Upper lobe of left lung (tissue), 6 donors: ENCODE measurements around the gene C2orf76. TPM values are rescaled to one million over a fixed set of nuclear protein-coding genes. Genes with fewer than 3 reads are reported as not detected.

Source experiments
- ATAC-seq, 2 donors: fragments of 200-7000 bp; cut with Tn5 transposase; one replicate each; pipeline ENCODE4 v1.9.1; 2022; ENCODE audit warnings: mild to moderate bottlenecking in 2 of 2, moderate library complexity in 2 of 2; ENCODE audit not compliant: low FRiP score in 2 of 2
- DNase-seq, 2 donors: peaks; one replicate each; pipeline ENCODE4 v3.0.0-alpha.2; 2019 to 2020
- H3K27ac ChIP-seq, 4 donors: fragments of 200-600 bp; sonication (generic); one replicate each; pipeline ENCODE4 v1.5.1; 2016 to 2019
- H3K27me3 ChIP-seq, 4 donors: fragments of 200-600 bp; sonication (generic); one replicate each; pipeline ENCODE4 v1.5.1; 2017 to 2019
- H3K36me3 ChIP-seq, 4 donors: fragments of 200-600 bp; sonication (generic); one replicate each; pipeline ENCODE4 v1.5.1; 2016 to 2019
- H3K4me1 ChIP-seq, 4 donors: fragments of 200-600 bp; sonication (generic); one replicate each; pipeline ENCODE4 v1.5.1; 2018 to 2019
- H3K4me3 ChIP-seq, 4 donors: fragments of 200-600 bp; sonication (generic); one replicate each; pipeline ENCODE4 v1.5.1; 2017 to 2019; ENCODE audit warnings: mild to moderate bottlenecking in 2 of 4, moderate library complexity in 1 of 4
- H3K9me3 ChIP-seq, 4 donors: fragments of 200-600 bp; sonication (generic); one replicate each; pipeline ENCODE4 v1.5.1; 2018 to 2019
- EP300 ChIP-seq, 4 donors: sonication (generic); formaldehyde crosslinking; IDR thresholded peaks; one replicate each; pipeline ENCODE4 v1.5.1; 2017; ENCODE audit warnings: antibody characterized with exemption in 4 of 4, control low read depth in 2 of 4
- POLR2A ChIP-seq, 4 donors: fragments of 450-650 bp; IDR thresholded peaks; one replicate each; pipeline ENCODE4 v1.5.1; 2016 to 2017; ENCODE audit warnings: antibody characterized with exemption in 4 of 4, mild to moderate bottlenecking in 2 of 4
- POLR2AphosphoS5 ChIP-seq, 2 donors: sonication (generic); formaldehyde crosslinking; IDR thresholded peaks; one replicate each; pipeline ENCODE4 v1.5.1; 2017; ENCODE audit warnings: antibody characterized with exemption in 2 of 2
- WGBS, 2 donors: methylation state at CpG; one replicate each; pipeline ENCODE4 v1.1.5; 2017 to 2018; 5-methylcytosine and 5-hydroxymethylcytosine counted together
- total RNA-seq, 6 donors: library from RNA; depleted of rRNA in 4 of 6; stranded (reverse); fragments of >200 nt in 4 of 6; gene quantifications; one replicate each; pipeline versions ENCODE4 v1.1.0 to v1.2.1, GENCODE V29; 2016 to 2021
- TF ChIP-seq, protein P1 (sequence below), 6 experiments: fragments of 450-650 bp in 4 of 6; fragments of 200-600 bp in 2 of 6; sonication (generic) in 2 of 6; IDR thresholded peaks; one replicate each; pipeline ENCODE4 v1.5.1; 2016 to 2019; ENCODE audit warnings: antibody characterized with exemption in 6 of 6
- donor health status: DM: no; HTN: no; CAD: no; lungs with moderate emphysema.
- donor health status: DM: no; HTN: yes; CAD: no; lungs with severe emphysema.

C2orf76 gene
- 10 to 100 TPM in 2 of 6 donors, 1 to 10 TPM in 3, not detected in 1; 3.3 to 14.7 (median 6.2) TPM for total RNA-seq

DNA sequence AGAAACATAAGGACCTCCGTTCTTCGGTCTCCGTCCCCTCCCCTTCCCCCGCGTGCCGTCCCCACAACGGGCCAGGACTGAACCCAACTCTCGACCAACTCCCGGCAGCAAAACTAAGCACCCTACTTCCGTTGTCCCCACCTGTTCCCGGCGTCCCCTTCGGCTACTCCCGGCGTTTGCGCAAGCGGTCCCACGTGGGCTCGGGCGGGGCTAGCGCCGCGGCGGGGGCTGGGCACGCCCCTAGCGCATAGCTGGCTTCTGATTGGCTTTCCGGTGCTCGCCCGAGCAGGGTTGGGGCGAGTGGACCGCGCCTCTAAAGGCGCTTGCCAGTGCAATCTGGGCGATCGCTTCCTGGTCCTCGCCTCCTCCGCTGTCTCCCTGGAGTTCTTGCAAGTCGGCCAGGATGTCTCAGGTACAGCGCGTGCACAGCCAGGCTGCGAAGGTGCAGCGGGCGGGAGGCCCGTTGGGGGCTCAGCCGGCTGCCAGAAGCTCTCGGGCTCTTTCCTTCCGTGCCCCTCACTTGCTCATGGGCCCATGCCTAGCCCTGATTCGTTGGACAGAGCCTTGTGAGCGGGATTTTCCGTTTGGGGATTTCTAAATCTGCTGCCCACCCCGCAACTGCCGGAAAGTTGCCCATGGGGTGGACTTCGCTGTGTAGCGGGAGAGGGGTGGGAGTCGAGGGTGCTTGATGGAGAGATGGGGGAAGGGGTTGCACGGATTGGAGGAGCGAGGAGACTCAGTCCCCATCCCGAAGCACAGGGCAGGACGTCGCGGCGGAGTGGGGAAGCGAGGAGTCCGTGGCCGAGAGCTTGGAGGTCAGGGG lies at the start of gene C2orf76, which contains the start of gene DBI:
C2orf76 (minus strand) TSS at position 186 of the 823 bp plus-strand sequence. CDS start 26,875 bp downstream, outside the sequence.
DBI (plus strand) TSS at position 329 of the 823 bp plus-strand sequence; CDS start at position 404, 75 bp downstream.
- no peaks in the 10 kb centered on the region for H3K9me3 ChIP-seq
- peak within 1 kb of the TSS; percentile 49 to 80 (median 68) for H3K4me3 ChIP-seq
- no peaks in the 10 kb centered on the region for H3K27me3 ChIP-seq
- peak within 1 kb of the TSS; percentile 76 to 93 (median 86) for H3K27ac ChIP-seq
- TF ChIP-seq, protein P1, sequence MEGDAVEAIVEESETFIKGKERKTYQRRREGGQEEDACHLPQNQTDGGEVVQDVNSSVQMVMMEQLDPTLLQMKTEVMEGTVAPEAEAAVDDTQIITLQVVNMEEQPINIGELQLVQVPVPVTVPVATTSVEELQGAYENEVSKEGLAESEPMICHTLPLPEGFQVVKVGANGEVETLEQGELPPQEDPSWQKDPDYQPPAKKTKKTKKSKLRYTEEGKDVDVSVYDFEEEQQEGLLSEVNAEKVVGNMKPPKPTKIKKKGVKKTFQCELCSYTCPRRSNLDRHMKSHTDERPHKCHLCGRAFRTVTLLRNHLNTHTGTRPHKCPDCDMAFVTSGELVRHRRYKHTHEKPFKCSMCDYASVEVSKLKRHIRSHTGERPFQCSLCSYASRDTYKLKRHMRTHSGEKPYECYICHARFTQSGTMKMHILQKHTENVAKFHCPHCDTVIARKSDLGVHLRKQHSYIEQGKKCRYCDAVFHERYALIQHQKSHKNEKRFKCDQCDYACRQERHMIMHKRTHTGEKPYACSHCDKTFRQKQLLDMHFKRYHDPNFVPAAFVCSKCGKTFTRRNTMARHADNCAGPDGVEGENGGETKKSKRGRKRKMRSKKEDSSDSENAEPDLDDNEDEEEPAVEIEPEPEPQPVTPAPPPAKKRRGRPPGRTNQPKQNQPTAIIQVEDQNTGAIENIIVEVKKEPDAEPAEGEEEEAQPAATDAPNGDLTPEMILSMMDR (IDR thresholded peaks at IDR 0.05): peak in 1 of 6 experiments; percentile 3
- TF ChIP-seq POLR2AphosphoS5 (IDR thresholded peaks at IDR 0.05) (peak; percentile 98), EP300 (IDR thresholded peaks at IDR 0.05) (peak in 2 of 4 donors; percentile 54 to 77), POLR2A (IDR thresholded peaks at IDR 0.05) (peak in 3 of 4 donors; percentile 76 to 95 (median 94))
- WGBS, 2 donors: 0% methylated on average over 18 to 60 of the region's 65 CpGs
- peaks cover 19 to 38% (median 27%) of the 10 kb centered on the region in 4 donors for H3K4me1 ChIP-seq
- DNase-seq (peak; percentile 96 to 99), ATAC-seq (peak; percentile 99)
- H3K36me3 ChIP-seq: peaks cover 17 to 35% (median 30%) of the 10 kb centered on the region in 4 donors

DNA sequence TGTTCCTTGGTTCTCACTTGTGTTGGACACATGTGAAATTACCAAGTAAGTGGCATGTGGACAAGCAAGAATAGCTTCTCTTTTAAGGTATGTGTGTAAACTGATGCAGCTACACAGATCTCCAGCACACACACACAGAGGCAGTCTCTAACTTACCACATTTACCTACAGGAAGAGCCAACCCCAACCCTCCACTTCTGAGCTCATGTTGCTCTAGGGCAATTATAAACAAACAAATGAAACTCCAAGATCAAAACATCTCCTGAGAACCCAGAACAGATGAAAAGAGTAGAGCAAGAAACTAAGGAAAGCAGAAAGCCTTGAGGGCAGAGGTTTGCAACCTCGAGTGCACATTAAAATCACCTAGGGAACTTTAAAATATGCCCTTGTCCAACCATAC lies 49.0 kb upstream of the C2orf76 start:
- TF ChIP-seq POLR2A (IDR thresholded peaks at IDR 0.05) (no peak), EP300 (IDR thresholded peaks at IDR 0.05) (no peak), POLR2AphosphoS5 (IDR thresholded peaks at IDR 0.05) (no peak)
- TF ChIP-seq, protein P1 (IDR thresholded peaks at IDR 0.05): no peak
- Histone ChIP-seq H3K9me3 (no peaks in the 10 kb centered on the region), H3K36me3 (no peaks in the 10 kb centered on the region), H3K27ac (no peak overlapping the region), H3K4me3 (no peak overlapping the region), H3K4me1 (no peaks in the 10 kb centered on the region), H3K27me3 (no peaks in the 10 kb centered on the region)
- no peak for ATAC-seq
- DNase-seq: no peak
- 85 to 92% methylated on average over 1 of the region's 1 CpG for WGBS, 2 donors

DNA sequence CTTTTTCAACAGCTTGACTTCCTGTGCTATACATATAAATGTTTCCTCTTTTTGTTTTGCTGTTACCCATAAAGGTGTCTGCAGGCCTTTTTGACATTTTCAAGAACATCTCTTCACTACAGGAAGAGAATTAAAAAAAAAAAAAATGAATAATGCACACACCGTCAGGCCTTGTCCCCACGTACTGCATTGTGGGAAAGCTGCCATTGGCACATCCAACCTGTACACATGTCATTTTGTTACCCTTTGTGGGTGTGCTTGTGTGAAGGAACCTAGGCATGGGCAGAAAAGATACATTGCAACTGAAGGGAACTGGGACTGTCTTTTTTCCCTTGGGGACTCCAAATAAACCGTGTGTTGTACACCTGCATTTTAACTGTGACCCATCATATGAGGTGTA lies 48.3 kb upstream of the C2orf76 start:
- H3K4me1 ChIP-seq: no peaks in the 10 kb centered on the region
- no peaks in the 10 kb centered on the region for H3K36me3 ChIP-seq
- ATAC-seq (no peak), DNase-seq (no peak)
- no peaks in the 10 kb centered on the region for H3K27me3 ChIP-seq
- no peaks in the 10 kb centered on the region for H3K9me3 ChIP-seq
- WGBS, 2 donors: 79 to 89% methylated on average over 3 of the region's 3 CpGs
- H3K4me3 ChIP-seq: no peak overlapping the region
- TF ChIP-seq POLR2AphosphoS5 (IDR thresholded peaks at IDR 0.05): no peak
- TF ChIP-seq POLR2A (IDR thresholded peaks at IDR 0.05): no peak
- no peak for TF ChIP-seq EP300 (IDR thresholded peaks at IDR 0.05)
- TF ChIP-seq, protein P1 (IDR thresholded peaks at IDR 0.05): no peak
- H3K27ac ChIP-seq: no peak overlapping the region

DNA sequence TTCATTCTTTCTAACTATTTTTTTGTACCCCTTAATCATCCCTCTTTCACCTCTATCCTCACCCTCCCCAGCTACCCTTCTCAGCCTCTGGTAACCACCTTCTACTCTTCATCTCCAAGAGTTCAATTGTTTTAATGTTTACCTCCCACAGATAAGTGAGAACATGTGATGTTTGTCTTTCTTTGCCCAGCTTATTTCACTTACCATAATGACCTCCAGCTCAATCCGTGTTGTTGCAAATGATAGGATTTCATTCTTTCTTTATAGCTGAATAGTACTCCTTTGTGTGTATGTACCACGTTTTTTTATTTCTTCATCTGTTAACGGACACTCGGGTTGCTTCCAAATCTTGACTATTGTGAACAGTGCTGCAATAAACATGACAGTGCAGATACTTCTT lies 42.9 kb upstream of the C2orf76 start:
- H3K4me3 ChIP-seq: no peak overlapping the region

More for the DNA sequence above, 42.9 kb upstream of the C2orf76 start:
- TF ChIP-seq, protein P1 (IDR thresholded peaks at IDR 0.05): no peak
- TF ChIP-seq EP300 (IDR thresholded peaks at IDR 0.05) (no peak), POLR2AphosphoS5 (IDR thresholded peaks at IDR 0.05) (no peak), POLR2A (IDR thresholded peaks at IDR 0.05) (no peak)
- WGBS, 2 donors: 68 to 69% methylated on average over 4 of the region's 4 CpGs
- Histone ChIP-seq H3K27ac (no peak overlapping the region), H3K4me1 (peaks cover 0 to 6% (median 4%) of the 10 kb centered on the region in 4 donors), H3K36me3 (no peaks in the 10 kb centered on the region), H3K27me3 (no peaks in the 10 kb centered on the region), H3K9me3 (no peaks in the 10 kb centered on the region)
- ATAC-seq: no peak
- no peak for DNase-seq
